ENCODE results near the gene AKAP1. TPM values are rescaled to one million over a fixed set of nuclear protein-coding genes. Genes with fewer than 3 reads are reported as not detected.

The AKAP1 gene
- polyA plus RNA-seq, 1 donor from 2014 or later, result 38.7 TPM

GRCh38 chr17:57037411-57037810 lies 47.6 kb upstream of the AKAP1 start:
- no peak overlapping the region for H3K27ac ChIP-seq (ENCODE audit: low read length)
- TF ChIP-seq POLR2AphosphoS5 (IDR thresholded peaks at IDR 0.05) (no peak), EZH2 (IDR thresholded peaks at IDR 0.05; ENCODE audit: borderline replicate concordance, insufficient read depth, low read length, poor library complexity, severe bottlenecking) (no peak), TAF1 (IDR thresholded peaks at IDR 0.05; ENCODE audit: low read depth) (no peak), EP300 (conservative IDR thresholded peaks at IDR 0.05; ENCODE audit: poor library complexity, severe bottlenecking) (no peak), RAD21 (conservative IDR thresholded peaks at IDR 0.05) (no peak), MXI1 (conservative IDR thresholded peaks at IDR 0.05; ENCODE audit: poor library complexity, severe bottlenecking) (no peak), SMC3 (conservative IDR thresholded peaks at IDR 0.05; ENCODE audit: poor library complexity) (no peak), REST (IDR thresholded peaks at IDR 0.05; ENCODE audit: borderline replicate concordance) (no peak)
- TF ChIP-seq, protein P1, sequence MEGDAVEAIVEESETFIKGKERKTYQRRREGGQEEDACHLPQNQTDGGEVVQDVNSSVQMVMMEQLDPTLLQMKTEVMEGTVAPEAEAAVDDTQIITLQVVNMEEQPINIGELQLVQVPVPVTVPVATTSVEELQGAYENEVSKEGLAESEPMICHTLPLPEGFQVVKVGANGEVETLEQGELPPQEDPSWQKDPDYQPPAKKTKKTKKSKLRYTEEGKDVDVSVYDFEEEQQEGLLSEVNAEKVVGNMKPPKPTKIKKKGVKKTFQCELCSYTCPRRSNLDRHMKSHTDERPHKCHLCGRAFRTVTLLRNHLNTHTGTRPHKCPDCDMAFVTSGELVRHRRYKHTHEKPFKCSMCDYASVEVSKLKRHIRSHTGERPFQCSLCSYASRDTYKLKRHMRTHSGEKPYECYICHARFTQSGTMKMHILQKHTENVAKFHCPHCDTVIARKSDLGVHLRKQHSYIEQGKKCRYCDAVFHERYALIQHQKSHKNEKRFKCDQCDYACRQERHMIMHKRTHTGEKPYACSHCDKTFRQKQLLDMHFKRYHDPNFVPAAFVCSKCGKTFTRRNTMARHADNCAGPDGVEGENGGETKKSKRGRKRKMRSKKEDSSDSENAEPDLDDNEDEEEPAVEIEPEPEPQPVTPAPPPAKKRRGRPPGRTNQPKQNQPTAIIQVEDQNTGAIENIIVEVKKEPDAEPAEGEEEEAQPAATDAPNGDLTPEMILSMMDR (IDR thresholded peaks at IDR 0.05; ENCODE audit: poor library complexity, severe bottlenecking), result no peak
- no peak overlapping the region for H2AFZ ChIP-seq (ENCODE audit: low read depth, low read length)
- H3K4me3 ChIP-seq (ENCODE audit: low read length), result no peak overlapping the region
- H3K4me2 ChIP-seq (ENCODE audit: low read length), result no peak overlapping the region
- H3K9me2 ChIP-seq (ENCODE audit: insufficient read depth, low read length), result no peaks in the 10 kb centered on the region
- H3K79me2 ChIP-seq (replicated peaks; ENCODE audit: insufficient read depth, low read length), result no peaks in the 10 kb centered on the region
- H3K9ac ChIP-seq (ENCODE audit: low read length), result no peak overlapping the region
- no peaks in the 10 kb centered on the region for H3F3A ChIP-seq (ENCODE audit: insufficient read depth, low read length, poor library complexity, severe bottlenecking)
- H3K36me3 ChIP-seq (ENCODE audit: insufficient read depth, low read length), result no peaks in the 10 kb centered on the region
- H3K9me3 ChIP-seq (ENCODE audit: low read length), result no peaks in the 10 kb centered on the region
- H4K20me1 ChIP-seq (ENCODE audit: insufficient read depth), result no peaks in the 10 kb centered on the region
- H3K27me3 ChIP-seq (ENCODE audit: insufficient read depth, low read depth, low read length), result no peaks in the 10 kb centered on the region

DNA sequence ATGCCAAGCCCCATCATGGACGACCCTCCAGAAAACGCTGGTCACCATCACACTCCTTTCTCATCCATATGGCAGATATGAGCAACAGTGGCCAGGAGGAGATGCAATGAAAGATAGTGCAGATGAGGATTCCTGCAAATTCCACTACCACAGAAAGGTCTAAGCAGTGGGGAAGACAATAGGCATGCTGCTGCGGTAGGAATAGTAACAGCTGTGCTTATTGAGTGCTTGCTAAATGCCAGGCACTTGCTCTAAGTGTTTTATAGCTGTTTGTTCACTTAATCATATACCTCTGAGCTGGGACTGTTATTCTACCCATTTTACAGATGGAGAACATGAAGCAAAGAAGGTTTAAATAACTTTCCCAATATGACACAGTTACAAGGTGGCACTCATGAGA lies 46.6 kb upstream of the AKAP1 start:
- Histone ChIP-seq H3K27me3 (ENCODE audit: insufficient read depth, low read depth, low read length) (no peaks in the 10 kb centered on the region), H3K79me2 (replicated peaks; ENCODE audit: insufficient read depth, low read length) (no peaks in the 10 kb centered on the region), H3K27ac (ENCODE audit: low read length) (no peak overlapping the region), H3K9me2 (ENCODE audit: insufficient read depth, low read length) (no peaks in the 10 kb centered on the region), H4K20me1 (ENCODE audit: insufficient read depth) (no peaks in the 10 kb centered on the region), H3F3A (ENCODE audit: insufficient read depth, low read length, poor library complexity, severe bottlenecking) (no peaks in the 10 kb centered on the region), H3K4me2 (ENCODE audit: low read length) (no peak overlapping the region), H3K9me3 (ENCODE audit: low read length) (no peaks in the 10 kb centered on the region), H3K4me3 (ENCODE audit: low read length) (no peak overlapping the region), H2AFZ (ENCODE audit: low read depth, low read length) (no peak overlapping the region), H3K36me3 (ENCODE audit: insufficient read depth, low read length) (no peaks in the 10 kb centered on the region), H3K9ac (ENCODE audit: low read length) (no peak overlapping the region)
- TF ChIP-seq EP300 (conservative IDR thresholded peaks at IDR 0.05; ENCODE audit: poor library complexity, severe bottlenecking) (no peak), POLR2AphosphoS5 (IDR thresholded peaks at IDR 0.05) (no peak), REST (IDR thresholded peaks at IDR 0.05; ENCODE audit: borderline replicate concordance) (no peak), EZH2 (IDR thresholded peaks at IDR 0.05; ENCODE audit: borderline replicate concordance, insufficient read depth, low read length, poor library complexity, severe bottlenecking) (no peak), MXI1 (conservative IDR thresholded peaks at IDR 0.05; ENCODE audit: poor library complexity, severe bottlenecking) (no peak), TAF1 (IDR thresholded peaks at IDR 0.05; ENCODE audit: low read depth) (no peak), RAD21 (conservative IDR thresholded peaks at IDR 0.05) (no peak)
- TF ChIP-seq, protein P1 (IDR thresholded peaks at IDR 0.05; ENCODE audit: poor library complexity, severe bottlenecking), result no peak
